Suprapubic skin (tissue), 4 donors: ENCODE measurements around the gene ZBTB8B.

Experiments used
- POLR2A ChIP-seq, 2 donors: fragments of 450-650 bp; IDR thresholded peaks; one replicate each; pipeline ENCODE4 v1.6.1; 2017; ENCODE audit warnings: antibody characterized with exemption in 2 of 2, mild to moderate bottlenecking in 2 of 2, moderate library complexity in 2 of 2
- POLR2AphosphoS5 ChIP-seq, 3 donors: sonication (generic); formaldehyde crosslinking; IDR thresholded peaks; one replicate each; pipeline ENCODE4 v1.6.1; 2017; ENCODE audit warnings: antibody characterized with exemption in 3 of 3
- TF ChIP-seq, protein P1 (sequence below), 2 donors: fragments of 200-600 bp in 1 of 2; fragments of 450-650 bp in 1 of 2; sonication (generic) in 1 of 2; IDR thresholded peaks; one replicate each; pipeline ENCODE4 v1.5.1; 2016 to 2019; ENCODE audit warnings: antibody characterized with exemption in 2 of 2, mild to moderate bottlenecking in 1 of 2, moderate library complexity in 1 of 2

DNA sequence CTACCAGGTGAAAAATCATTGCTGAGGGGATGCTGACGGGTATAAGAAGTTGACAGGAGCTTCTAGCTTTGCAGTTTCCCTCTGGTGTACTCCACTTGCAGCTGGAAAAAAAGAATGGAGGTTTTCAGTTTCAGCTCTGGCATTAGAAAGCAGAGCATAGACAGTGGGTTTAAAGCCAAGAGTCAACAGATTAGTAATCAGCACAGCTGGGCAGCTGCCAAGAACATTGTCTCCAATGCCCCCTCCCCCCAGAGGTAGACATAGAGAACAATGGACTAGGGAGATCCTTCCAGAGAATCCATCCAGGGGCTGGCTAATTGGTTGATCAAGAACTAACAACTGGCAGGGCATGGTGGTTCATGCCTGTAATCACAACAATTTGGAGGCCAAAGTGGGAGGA lies 10.1 kb upstream of the ZBTB8B start:
- TF ChIP-seq, protein P1, sequence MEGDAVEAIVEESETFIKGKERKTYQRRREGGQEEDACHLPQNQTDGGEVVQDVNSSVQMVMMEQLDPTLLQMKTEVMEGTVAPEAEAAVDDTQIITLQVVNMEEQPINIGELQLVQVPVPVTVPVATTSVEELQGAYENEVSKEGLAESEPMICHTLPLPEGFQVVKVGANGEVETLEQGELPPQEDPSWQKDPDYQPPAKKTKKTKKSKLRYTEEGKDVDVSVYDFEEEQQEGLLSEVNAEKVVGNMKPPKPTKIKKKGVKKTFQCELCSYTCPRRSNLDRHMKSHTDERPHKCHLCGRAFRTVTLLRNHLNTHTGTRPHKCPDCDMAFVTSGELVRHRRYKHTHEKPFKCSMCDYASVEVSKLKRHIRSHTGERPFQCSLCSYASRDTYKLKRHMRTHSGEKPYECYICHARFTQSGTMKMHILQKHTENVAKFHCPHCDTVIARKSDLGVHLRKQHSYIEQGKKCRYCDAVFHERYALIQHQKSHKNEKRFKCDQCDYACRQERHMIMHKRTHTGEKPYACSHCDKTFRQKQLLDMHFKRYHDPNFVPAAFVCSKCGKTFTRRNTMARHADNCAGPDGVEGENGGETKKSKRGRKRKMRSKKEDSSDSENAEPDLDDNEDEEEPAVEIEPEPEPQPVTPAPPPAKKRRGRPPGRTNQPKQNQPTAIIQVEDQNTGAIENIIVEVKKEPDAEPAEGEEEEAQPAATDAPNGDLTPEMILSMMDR (IDR thresholded peaks at IDR 0.05) = no peak
- TF ChIP-seq POLR2AphosphoS5 (IDR thresholded peaks at IDR 0.05) (no peak), POLR2A (IDR thresholded peaks at IDR 0.05) (no peak)
